HG03575 (cell line): ENCODE measurements around the gene SUZ12.
"Not testable (repeated sequence)": the region's sequence is repeated elsewhere in the genome, so short reads cannot be mapped to it uniquely, and the experiment has no call there.

Source experiments
- ATAC-seq: cut with Tn5 transposase; IDR thresholded peaks from one replicate; pipeline ENCODE4 v1.9.1; 2021; ENCODE audit not compliant: unreplicated experiment, insufficient number of reproducible peaks, low FRiP score; ENCODE audit errors: extremely low read depth

The SUZ12 gene

DNA sequence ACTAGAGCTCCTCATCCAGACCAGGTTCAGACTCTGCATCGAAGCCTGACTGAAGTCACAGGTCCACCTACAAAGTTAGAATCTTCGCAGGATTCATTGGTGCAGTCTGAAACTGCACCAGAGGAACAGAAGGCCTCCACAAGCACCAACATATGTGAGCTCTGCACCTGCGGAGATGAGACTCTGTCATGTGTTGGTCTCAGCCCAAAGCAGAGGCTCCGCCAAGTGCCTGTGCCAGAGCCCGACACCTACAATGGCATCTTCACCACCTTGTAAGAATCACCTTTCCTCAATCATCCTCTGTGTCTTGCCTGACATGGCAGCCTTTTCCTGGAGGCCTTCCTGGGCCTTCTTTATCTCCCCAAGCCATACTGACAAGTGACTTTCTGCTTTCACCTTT lies 85.7 kb downstream of the SUZ12 start:
- ATAC-seq = not testable (repeated sequence)

DNA sequence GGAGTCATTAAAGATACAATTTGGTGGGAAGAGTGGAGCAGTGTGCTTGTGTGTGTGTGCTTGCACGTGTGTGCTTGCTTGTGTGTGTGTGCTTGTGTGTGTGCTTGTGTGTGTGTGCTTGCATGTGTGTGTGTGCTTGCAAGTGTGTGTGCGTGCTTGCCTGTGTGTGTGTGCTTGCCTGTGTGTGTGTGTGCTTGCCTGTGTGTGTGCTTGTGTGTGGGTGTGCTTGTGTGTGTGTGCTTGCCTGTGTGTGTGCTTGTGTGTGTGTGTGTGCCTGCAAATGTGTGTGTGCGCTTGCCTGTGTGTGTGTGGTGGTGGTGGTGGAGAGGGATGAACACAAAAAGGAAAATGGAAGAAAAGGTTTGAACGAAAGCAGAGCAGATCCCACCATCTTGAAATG lies 90.5 kb downstream of the SUZ12 start:
- ATAC-seq = not testable (repeated sequence)

DNA sequence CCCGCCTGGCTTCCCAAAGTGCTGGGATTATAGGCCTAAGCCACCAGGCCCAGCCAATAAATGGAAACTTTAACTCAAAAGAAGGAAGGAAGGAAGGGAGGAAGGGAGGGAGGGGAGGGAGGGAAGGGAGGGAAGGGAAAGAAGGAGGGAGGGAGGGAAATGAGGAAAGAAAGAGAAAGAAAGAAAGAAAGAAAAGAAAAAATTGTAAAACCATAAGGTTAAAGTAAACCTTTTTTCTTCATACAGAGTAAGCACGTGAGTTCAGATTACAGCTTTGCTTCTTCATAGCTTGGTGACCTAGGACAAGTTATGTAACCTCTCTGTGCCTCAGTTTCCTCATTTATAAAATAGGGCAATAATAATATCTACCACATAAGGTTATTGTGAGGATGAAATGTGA lies 96.4 kb downstream of the SUZ12 start:
- no peak for ATAC-seq

DNA sequence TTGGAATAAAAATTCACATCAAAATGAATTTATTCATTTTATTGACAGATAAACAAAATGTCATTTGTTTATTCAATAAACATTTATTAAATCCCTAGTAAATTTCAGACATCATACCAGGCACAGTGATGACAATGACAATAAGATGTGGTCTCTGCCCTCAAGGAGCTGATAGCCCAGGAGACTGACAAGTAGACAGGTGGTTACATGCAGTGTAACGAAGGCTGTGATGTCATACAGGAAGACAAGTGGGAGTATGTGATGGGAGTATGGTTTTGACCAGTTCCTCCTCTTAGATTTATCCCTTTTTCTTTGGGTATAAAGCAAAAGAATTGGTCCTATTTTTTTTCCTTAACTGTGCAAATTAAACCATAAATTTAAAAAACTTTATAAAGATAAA lies 97.0 kb downstream of the SUZ12 start:
- ATAC-seq = not testable (repeated sequence)

DNA sequence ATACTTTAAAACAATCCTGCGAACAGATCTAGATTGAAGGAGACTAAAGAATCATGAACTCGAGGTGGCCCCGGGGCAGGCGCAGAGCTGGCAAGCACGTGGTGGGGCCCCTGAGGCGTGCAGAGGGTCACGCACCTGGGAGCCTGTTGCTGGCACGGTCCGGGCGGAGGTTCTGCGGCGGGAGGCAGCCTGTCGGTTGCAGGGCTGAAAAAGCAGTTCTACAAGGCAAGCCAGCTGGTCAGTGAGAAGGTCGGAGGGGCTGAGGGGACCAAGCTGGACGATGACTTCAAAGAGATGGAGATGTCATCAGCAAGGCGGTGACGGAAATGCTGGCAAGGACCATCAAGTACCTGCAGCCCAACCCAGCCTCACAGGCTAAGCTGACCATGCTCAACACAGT lies 103.4 kb downstream of the SUZ12 start:
- not testable (repeated sequence) for ATAC-seq

DNA sequence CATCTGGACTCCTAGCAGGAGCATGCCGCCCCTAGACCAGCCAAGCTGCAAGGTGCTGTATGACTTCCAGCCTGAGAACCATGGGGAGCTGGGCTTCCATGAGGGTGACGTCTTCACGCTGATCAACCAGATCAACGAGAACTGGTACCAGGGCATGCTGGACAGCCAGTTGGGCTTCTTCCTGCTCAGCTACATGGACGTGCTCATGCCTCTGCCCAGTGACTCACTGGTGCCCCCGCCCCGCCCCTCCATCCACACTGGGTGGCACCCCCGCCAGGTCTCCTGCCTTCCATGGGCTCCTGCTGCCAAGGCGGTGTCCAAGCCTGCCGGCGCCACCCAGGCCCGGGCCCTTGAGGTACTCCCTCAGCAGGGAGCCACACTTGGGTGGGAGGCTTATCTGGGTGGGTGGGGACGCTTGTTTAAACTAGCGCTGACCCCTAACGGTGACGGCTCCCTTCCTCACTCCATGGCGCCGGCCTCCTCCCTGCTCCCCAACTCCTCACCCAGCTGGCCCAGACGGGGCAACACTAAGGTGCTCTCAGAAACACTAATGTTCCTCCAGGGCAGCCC lies 104.6 kb downstream of the SUZ12 start:
- ATAC-seq = not testable (repeated sequence)

DNA sequence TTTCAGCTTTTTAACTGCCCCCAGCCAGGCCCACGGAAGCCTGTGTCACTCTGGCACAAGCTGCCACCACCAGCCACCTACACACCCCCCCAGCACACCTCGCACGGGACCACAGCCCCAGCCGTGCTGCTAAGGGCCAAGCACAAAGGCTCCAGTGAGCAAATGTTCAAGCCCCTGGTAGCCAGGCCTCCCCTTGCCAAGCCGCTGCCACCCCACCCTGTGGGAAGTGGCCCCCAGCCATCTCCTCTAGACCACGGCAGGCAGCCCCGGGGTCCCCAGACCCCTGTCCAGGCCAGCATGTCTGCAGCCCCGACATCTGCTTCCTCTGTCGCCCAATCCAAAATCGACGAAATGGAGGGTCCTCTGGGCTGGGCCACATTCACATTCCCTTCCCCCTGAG lies 105.5 kb downstream of the SUZ12 start:
- not testable (repeated sequence) for ATAC-seq

DNA sequence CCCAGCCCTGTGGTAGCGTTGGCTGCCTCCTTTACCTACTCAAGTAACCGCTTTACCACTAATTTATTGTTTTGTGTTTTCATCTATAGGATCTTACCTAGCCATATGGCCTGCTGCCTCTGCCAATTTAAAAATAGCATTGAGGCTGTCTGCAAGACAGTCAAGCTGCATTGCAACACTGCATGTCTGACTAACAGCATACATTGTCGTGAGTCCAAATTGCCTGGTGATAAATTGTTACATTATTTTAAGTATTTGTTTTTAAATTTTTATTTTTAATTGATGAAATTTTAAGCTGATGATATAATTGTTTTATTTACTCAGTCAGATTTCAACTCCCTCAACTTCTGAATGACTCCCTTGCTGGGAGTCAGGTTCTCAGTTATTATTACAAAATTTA lies 108.8 kb downstream of the SUZ12 start:
- not testable (repeated sequence) for ATAC-seq

DNA sequence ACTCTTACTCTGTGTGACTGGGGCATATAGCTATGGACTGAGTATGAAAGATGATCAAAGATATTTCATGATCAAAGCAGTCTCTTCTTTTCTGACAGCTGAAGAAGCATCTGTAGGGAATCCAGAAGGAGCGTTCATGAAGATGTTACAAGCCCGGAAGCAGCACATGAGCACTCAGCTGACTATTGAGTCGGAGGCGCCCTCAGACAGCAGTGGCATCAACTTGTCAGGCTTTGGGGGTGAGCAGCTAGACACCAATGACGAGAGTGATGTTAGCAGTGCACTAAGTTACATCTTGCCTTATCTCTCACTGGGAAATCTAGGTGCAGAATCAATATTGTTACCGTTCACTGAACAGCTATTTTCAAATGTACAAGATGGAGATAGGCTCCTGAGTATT lies 110.9 kb downstream of the SUZ12 start:
- ATAC-seq = not testable (repeated sequence)
